ENCODE measurements around the gene NEK4.
"Not testable (repeated sequence)": the region's sequence is repeated elsewhere in the genome, so short reads cannot be mapped to it uniquely, and the experiment has no call there.

The NEK4 gene

GRCh38 chr3:52777959-52778805 lies 7.4 kb upstream of the NEK4 start:
- no peak for DNase-seq (ENCODE audit: low read depth)

DNA sequence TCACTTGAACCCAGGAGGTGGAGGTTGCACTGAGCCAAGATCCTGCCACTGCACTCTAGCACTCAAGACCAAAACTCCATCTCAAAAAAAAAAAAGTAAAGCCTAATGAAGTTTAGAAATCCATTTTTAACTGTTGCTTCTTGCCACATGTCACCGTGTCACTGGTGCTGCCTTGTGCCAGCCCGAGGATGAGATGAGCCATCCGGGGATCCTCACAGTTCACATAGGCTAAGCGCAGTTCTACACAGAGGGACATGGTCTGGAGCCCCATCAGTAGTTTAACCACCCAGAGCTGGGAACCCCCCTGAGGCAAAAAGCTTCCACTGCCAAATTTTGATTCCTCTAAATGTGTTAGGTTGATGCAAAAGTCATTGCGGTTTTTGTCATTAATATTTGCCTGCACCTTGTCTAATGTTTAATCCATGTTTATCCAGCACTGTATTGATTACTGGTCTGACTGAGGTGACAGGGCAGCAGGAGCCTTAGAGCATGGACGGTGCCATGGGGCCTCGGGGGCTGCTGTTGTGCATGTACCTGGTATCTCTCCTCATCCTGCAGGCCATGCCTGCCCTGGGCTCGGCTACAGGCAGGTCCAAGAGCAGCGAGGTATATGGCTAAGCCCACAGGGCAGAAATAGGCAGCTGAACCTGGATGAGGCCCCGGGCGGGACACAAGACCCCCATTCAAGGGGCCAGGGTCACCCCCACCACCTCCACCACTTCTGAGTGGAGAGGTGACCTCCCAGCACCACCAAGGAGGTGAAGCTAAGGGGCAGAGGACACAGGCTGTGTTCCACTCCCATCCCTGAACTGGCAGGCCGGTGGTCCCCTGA lies 6.6 kb upstream of the NEK4 start, which contains the start of gene ITIH1:
Gene ITIH1, plus strand, starts transcription at position 473 of the 832 bp plus-strand sequence. Its CDS starts 17 bp downstream, at position 490.
- no peak for DNase-seq (ENCODE audit: low read depth)

DNA sequence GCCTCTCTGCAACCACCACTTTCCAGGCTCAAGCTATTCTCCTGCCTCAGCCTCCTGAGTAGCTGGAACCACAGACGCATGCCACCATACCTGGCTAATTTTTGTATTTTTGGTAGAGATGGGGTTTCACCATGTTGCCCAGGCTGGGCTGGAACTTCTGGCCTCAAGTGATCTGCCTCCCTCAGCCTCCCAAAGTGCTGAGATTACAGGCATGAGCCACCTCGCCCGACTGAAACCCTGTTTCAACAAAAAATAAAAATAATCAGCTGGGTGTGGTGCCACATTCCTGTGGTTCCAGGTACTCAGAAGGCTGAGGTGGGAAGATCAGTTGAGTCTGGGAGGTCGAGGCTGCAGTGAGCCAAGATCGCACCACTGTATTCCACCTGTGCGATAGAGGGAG lies 5.7 kb upstream of the NEK4 start:
- DNase-seq (ENCODE audit: low read depth): not testable (repeated sequence)

GRCh38 chr3:52775877-52776276 lies 5.1 kb upstream of the NEK4 start:
- no peak for DNase-seq (ENCODE audit: low read depth)

DNA sequence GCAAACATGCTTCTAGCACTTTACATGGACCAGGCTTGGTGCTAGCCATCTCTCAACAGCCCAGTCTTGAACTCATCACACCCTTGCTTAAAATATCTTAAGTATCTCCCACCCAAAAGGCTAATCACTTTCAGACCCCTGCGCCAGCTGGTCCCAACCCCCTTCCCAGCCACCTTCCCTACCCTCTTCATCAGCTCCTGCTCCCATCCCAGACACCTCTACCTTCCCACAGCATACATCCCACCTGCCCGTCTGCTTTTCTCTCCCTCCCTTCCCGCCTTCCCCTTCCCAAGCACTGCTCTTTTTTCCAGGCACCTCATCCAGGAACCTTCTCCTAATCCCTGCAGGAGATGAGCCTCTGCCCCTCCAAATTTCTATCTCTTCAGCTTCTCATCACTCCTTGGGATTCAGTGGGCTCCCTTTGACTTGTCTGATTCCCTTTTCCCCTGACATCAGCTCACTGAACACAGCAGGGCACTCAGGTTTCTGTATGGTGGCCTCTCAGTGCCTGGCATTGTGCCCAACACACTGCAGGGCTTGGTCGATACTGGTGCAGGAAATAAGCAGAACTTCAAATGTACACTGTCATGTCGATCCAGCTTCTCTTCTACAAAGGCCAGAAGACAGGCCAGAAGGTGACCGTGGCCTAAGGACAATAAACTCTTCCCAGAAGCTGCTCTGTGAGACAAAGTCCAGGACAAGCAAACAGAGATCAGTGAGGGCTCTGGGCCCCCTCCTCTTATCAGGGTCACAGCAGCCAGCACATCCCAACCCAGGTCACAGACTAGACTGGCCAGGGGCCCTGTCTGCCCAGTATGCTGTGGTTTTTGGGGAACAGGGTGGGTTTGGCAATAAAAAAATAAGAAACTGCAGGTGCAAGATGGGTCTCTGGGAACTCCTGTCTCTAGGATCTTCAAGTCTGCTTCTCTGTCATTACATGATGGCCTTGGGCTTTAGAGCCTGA lies 4.4 kb upstream of the NEK4 start:
- no peak for DNase-seq (ENCODE audit: low read depth)

DNA sequence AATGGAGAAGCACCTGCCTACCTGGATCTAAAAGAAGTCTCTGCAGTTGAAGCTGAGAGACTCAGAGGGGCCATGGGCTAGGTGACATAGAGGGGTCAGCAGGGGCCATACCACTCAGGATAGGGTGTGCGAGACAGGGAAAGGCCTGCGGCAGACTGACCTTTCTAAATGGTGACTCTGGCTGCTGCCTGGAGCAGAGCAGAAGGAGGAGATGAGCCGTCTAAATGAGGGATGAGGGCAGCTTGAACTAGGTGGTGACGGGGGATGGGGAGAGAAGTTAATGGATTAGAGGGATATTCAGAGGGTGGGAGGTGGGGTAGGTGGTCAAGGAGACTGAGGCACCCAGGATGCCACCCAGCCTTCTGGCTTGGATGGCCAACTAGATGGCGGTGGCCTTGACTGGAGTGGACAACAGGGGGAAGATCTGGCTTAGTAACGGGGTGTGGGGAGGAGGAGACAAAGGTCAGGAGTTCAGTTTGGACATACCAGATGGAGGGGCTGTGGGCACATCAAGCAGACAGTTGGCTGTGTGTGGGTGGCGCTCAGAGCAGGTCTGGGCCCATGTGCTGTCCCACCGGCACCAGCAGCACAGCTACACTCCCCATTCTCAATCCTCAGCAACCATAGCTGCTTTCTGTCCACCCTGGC lies 3.5 kb upstream of the NEK4 start:
- DNase-seq (ENCODE audit: low read depth): no peak

DNA sequence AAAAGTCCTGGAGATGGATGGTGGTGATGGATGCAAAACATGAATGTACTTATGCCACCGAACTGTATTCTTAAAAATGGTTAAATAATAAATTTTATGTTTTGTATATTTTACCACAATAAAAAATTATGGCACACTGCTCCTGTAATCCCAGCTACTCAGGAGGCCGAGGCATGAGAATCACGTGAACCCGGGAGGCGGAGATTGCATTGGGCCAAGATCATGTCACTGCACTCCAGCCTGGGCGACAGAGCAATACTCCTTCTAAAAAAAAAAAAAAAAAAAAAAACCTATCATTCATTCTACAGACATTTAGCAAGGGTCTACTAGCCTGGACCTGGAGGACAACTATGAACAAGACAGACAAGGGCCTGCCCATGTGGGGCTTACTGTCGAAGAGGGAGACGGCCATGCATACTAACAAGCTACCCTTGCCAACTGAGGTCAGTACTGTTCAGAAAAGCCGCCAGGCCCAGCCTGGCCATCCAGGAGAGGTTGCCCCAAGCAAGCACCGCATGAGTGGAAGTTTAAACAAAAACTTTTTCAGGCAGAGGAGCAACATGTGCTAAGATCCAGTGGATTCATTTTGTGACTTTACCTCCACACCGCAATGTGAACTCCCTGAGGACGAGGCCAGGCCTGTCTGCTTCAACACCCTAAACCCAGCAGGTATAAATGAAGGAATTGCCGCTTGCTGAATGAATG lies 2.8 kb upstream of the NEK4 start:
- DNase-seq (ENCODE audit: low read depth): no peak

DNA sequence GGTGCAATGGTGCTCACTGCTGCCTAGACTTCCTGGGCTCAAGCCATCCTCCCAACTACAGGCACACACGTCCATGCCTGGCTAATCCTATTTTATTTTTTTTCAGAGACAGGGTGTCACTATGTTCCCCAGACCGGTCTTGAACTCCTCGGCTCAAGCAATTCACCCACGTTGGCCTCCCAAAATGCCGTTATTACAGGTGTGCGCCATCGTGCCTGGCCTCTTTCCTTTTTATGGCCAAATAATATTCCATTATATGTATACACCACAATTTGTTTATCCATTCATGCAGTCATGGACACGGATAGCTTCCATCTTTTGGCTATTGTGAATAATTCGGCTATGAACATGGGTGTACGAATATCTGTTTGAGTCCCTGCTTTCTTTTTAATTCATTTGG lies 962 bp upstream of the NEK4 start:
- DNase-seq (ENCODE audit: low read depth): no peak

- DNase-seq (ENCODE audit: low read depth): no peak
Measured at GRCh38 chr3:52771334-52771681, 568 bp upstream of the NEK4 start.

- no peak for DNase-seq (ENCODE audit: low read depth)
Measured at GRCh38 chr3:52769786-52770455, 819 bp downstream of the NEK4 start.

GRCh38 chr3:52763466-52763865 lies 7.3 kb downstream of the NEK4 start:
- DNase-seq (ENCODE audit: low read depth): no peak

- DNase-seq (ENCODE audit: low read depth): no peak
Measured at GRCh38 chr3:52756141-52756540, 14.6 kb downstream of the NEK4 start.

DNA sequence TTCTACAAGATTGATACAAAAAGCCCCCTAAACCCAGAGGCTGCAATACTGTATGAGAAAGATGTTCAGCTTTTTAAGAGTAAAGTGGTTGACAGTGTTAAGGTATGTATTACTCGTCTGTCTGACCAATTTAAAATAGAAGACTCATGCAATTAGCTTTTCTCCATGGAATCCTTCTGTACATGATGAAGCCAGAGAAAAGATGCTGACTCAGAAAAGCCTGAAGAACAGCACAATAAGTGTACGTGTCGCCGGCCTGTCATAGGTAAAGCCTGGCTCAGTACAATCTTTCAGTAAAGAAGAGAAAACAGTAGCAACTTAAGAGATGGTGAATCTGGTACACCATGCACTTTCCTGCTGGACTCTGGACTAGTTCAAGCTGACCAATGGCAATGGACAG lies 16.4 kb downstream of the NEK4 start:
- DNase-seq (ENCODE audit: low read depth): no peak

GRCh38 chr3:52752045-52752660 lies 18.6 kb downstream of the NEK4 start:
- no peak for DNase-seq (ENCODE audit: low read depth)

GRCh38 chr3:52743721-52744120 lies 27.0 kb downstream of the NEK4 start:
- no peak for DNase-seq (ENCODE audit: low read depth)

DNA sequence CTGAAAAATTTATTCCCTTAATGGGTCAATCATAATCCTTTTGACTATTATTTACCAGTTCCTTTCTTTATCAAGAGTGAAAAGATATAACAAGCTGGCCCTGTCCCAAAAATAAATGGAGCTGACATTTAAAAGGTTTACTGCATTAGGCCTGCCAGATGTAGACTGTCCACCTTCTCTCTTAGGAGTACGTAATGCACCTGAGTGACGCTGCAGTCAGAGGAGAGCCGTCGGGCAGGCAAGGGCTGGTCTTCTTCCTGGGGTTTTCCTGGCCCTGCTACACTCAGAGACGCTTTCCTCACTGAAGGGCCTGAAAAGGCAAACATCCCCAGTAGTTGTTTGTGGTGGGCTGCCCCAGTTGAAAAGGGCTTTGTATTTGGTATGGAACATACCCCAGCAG lies 27.6 kb downstream of the NEK4 start:
- no peak for DNase-seq (ENCODE audit: low read depth)

- DNase-seq (ENCODE audit: low read depth): no peak
Measured at GRCh38 chr3:52742418-52743041, 28.2 kb downstream of the NEK4 start.

DNA sequence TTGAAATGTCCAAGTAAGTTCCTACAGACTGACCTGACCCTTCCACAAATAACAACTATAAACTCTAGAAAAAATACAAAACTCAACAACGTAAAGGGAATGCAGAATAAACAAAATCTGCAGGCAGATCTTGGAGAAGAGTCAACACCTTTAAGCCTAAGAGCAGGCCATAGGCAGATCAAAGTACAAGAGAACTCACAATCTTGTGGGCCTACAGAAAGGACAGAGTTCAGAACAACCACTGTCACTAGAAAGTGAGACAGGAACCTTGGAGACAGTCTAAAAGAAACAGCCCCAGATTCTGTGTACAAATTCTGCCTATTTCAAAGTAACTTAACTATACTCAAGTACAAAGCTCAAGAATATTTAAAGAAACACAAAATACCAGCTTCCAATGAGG lies 31.0 kb downstream of the NEK4 start:
- DNase-seq (ENCODE audit: low read depth): no peak

DNA sequence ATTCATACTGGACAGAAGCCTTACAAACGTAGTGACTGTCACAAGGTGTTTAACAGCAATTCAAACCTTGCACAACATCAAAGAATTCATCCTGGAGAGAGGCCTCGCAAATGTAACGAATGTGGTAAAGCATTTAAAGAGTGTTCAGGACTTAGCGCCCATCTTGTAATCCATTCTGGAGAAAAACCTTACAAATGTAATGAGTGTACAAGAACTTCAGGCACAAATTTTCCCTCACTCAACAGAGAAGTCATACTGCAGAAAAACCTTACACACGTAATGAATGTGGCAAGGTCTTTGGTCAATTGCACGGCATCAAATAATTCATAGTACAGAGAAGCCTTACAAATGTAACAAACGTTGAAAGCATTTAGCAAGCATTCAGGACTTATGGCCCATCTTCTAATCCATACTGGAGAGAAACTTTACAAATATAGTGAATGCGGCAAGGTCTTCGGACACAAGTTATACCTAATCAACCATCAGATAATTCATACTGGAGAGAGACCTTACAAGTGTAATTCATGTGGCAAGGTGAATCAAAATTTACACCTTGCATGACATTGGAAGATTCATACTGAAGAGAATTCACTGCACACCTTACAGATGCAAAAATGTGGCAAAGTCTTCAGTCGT lies 37.4 kb downstream of the NEK4 start:
- DNase-seq (ENCODE audit: low read depth): no peak

All from GM04503 (cell line).